ENCODE data around the gene ALKBH5. TPM values are rescaled to one million over a fixed set of nuclear protein-coding genes. Genes with fewer than 3 reads are reported as not detected.

ALKBH5 gene
- polyA plus RNA-seq, 3 donors from 2014 or later = 86.4 to 130 (median 102) TPM

- H3K9me3 Mint-ChIP-seq = no peaks in the 10 kb centered on the region
- H3K36me3 Mint-ChIP-seq = no peaks in the 10 kb centered on the region
- H3K4me1 Mint-ChIP-seq = peaks cover 0 to 3% of the 10 kb centered on the region in 2 donors
- DNase-seq = no peak
- H3K27me3 Mint-ChIP-seq (ENCODE audit: low read depth in 3 of 3) = peaks cover 0 to 2% (median 1%) of the 10 kb centered on the region in 3 donors
- no peak overlapping the region for H3K27ac Mint-ChIP-seq
- no peak overlapping the region for H3K4me3 Mint-ChIP-seq
These were observed 20.1 kb upstream of the ALKBH5 start for GRCh38 chr17:18163547-18163946.

GRCh38 chr17:18166894-18167293 is 16.7 kb upstream of the ALKBH5 start:
- Mint-ChIP-seq H3K4me1 (no peaks in the 10 kb centered on the region), H3K4me3 (no peak overlapping the region), H3K27ac (no peak overlapping the region), H3K36me3 (no peaks in the 10 kb centered on the region), H3K9me3 (no peaks in the 10 kb centered on the region), H3K27me3 (ENCODE audit: low read depth in 3 of 3) (peaks cover 0 to 4% (median 1%) of the 10 kb centered on the region in 3 donors)
- DNase-seq = no peak

- H3K36me3 Mint-ChIP-seq = no peaks in the 10 kb centered on the region
- no peaks in the 10 kb centered on the region for H3K4me1 Mint-ChIP-seq
- no peak for DNase-seq
- peaks cover 0 to 4% (median 1%) of the 10 kb centered on the region in 3 donors for H3K27me3 Mint-ChIP-seq (ENCODE audit: low read depth in 3 of 3)
- H3K4me3 Mint-ChIP-seq = no peak overlapping the region
- H3K9me3 Mint-ChIP-seq = no peaks in the 10 kb centered on the region
- H3K27ac Mint-ChIP-seq = no peak overlapping the region
These were observed 16.2 kb upstream of the ALKBH5 start for GRCh38 chr17:18167421-18167820.

GRCh38 chr17:18172531-18173278 is 10.9 kb upstream of the ALKBH5 start:
- Mint-ChIP-seq H3K9me3 (no peaks in the 10 kb centered on the region), H3K36me3 (peaks cover 0 to 4% (median 0%) of the 10 kb centered on the region in 3 donors), H3K27ac (no peak overlapping the region), H3K4me1 (no peaks in the 10 kb centered on the region), H3K4me3 (no peak overlapping the region), H3K27me3 (ENCODE audit: low read depth in 3 of 3) (peaks cover 0 to 7% (median 2%) of the 10 kb centered on the region in 3 donors)
- DNase-seq = no peak

GRCh38 chr17:18173740-18174139 is 9.9 kb upstream of the ALKBH5 start:
- Mint-ChIP-seq H3K27me3 (ENCODE audit: low read depth in 3 of 3) (peaks cover 0 to 7% (median 2%) of the 10 kb centered on the region in 3 donors), H3K27ac (no peak overlapping the region), H3K4me3 (no peak overlapping the region), H3K9me3 (no peaks in the 10 kb centered on the region), H3K4me1 (no peaks in the 10 kb centered on the region), H3K36me3 (peaks cover 0 to 4% (median 0%) of the 10 kb centered on the region in 3 donors)
- DNase-seq = no peak

GRCh38 chr17:18176176-18176575 is 7.5 kb upstream of the ALKBH5 start:
- H3K36me3 Mint-ChIP-seq = peaks cover 0 to 4% (median 0%) of the 10 kb centered on the region in 3 donors
- H3K27me3 Mint-ChIP-seq (ENCODE audit: low read depth in 3 of 3) = peaks cover 0 to 9% (median 2%) of the 10 kb centered on the region in 3 donors
- H3K9me3 Mint-ChIP-seq = no peaks in the 10 kb centered on the region
- H3K27ac Mint-ChIP-seq = no peak overlapping the region
- no peak overlapping the region for H3K4me3 Mint-ChIP-seq
- DNase-seq = no peak
- H3K4me1 Mint-ChIP-seq = no peaks in the 10 kb centered on the region

- peaks cover 0 to 9% (median 2%) of the 10 kb centered on the region in 3 donors for H3K27me3 Mint-ChIP-seq (ENCODE audit: low read depth in 3 of 3)
- H3K4me3 Mint-ChIP-seq = no peak overlapping the region
- peaks cover 2 to 3% of the 10 kb centered on the region in 2 donors for H3K4me1 Mint-ChIP-seq
- no peak for DNase-seq
- peak overlapping the region in 1 of 6 donors; percentile 40 for H3K27ac Mint-ChIP-seq
- H3K36me3 Mint-ChIP-seq = peaks cover 0 to 4% (median 0%) of the 10 kb centered on the region in 3 donors
- no peaks in the 10 kb centered on the region for H3K9me3 Mint-ChIP-seq
These were observed 6.5 kb upstream of the ALKBH5 start for GRCh38 chr17:18177133-18177532.

- no peak for DNase-seq
- peaks cover 7 to 8% of the 10 kb centered on the region in 2 donors for H3K4me1 Mint-ChIP-seq
- H3K9me3 Mint-ChIP-seq = no peaks in the 10 kb centered on the region
- H3K36me3 Mint-ChIP-seq = peaks cover 0 to 4% (median 0%) of the 10 kb centered on the region in 3 donors
- H3K27me3 Mint-ChIP-seq (ENCODE audit: low read depth in 3 of 3) = peaks cover 0 to 9% (median 2%) of the 10 kb centered on the region in 3 donors
- no peak overlapping the region for H3K4me3 Mint-ChIP-seq
- H3K27ac Mint-ChIP-seq = no peak overlapping the region
These were observed 5.9 kb upstream of the ALKBH5 start for GRCh38 chr17:18177722-18178121.

- Mint-ChIP-seq H3K27ac (peak overlapping the region in 1 of 6 donors; percentile 46), H3K9me3 (no peaks in the 10 kb centered on the region), H3K27me3 (ENCODE audit: low read depth in 3 of 3) (peaks cover 6 to 17% (median 7%) of the 10 kb centered on the region in 3 donors), H3K4me3 (no peak overlapping the region), H3K36me3 (peaks cover 0 to 4% (median 0%) of the 10 kb centered on the region in 3 donors), H3K4me1 (peaks cover 8 to 12% of the 10 kb centered on the region in 2 donors)
- no peak for DNase-seq
These were observed 4.4 kb upstream of the ALKBH5 start for GRCh38 chr17:18179196-18179595.

GRCh38 chr17:18179804-18180203 is 3.8 kb upstream of the ALKBH5 start:
- Mint-ChIP-seq H3K36me3 (peaks cover 0 to 4% (median 0%) of the 10 kb centered on the region in 3 donors), H3K4me3 (peak overlapping the region in 2 of 5 donors; percentile 9 to 21), H3K9me3 (no peaks in the 10 kb centered on the region), H3K4me1 (peaks cover 13 to 16% of the 10 kb centered on the region in 2 donors), H3K27me3 (ENCODE audit: low read depth in 3 of 3) (peaks cover 11 to 23% (median 11%) of the 10 kb centered on the region in 3 donors), H3K27ac (peak overlapping the region in 2 of 6 donors; percentile 9 to 46)
- no peak for DNase-seq

- Mint-ChIP-seq H3K9me3 (no peaks in the 10 kb centered on the region), H3K4me1 (peaks cover 29 to 31% of the 10 kb centered on the region in 2 donors), H3K36me3 (no peaks in the 10 kb centered on the region)
These were observed 2.3 kb upstream of the ALKBH5 start for GRCh38 chr17:18181358-18181757.

GRCh38 chr17:18182110-18182977 is 1.3 kb upstream of the ALKBH5 start:
- peak overlapping the region; percentile 92 to 97 (median 94) for H3K4me3 Mint-ChIP-seq
- DNase-seq = no peak
- peak overlapping the region; percentile 96 to 99 (median 98) for H3K27ac Mint-ChIP-seq
- no peaks in the 10 kb centered on the region for H3K9me3 Mint-ChIP-seq
- peaks cover 39 to 41% of the 10 kb centered on the region in 2 donors for H3K4me1 Mint-ChIP-seq
- H3K27me3 Mint-ChIP-seq (ENCODE audit: low read depth in 3 of 3) = peaks cover 11 to 18% (median 14%) of the 10 kb centered on the region in 3 donors
- H3K36me3 Mint-ChIP-seq = no peaks in the 10 kb centered on the region

More at GRCh38 chr17:18181358-18181757, 2.3 kb upstream of the ALKBH5 start:
- Mint-ChIP-seq H3K27me3 (ENCODE audit: low read depth in 3 of 3) (peaks cover 11 to 20% (median 14%) of the 10 kb centered on the region in 3 donors), H3K27ac (peak overlapping the region in 5 of 6 donors; percentile 8 to 99 (median 97)), H3K4me3 (peak overlapping the region in 4 of 5 donors; percentile 30 to 96 (median 65))
- no peak for DNase-seq

- Mint-ChIP-seq H3K36me3 (peaks cover 0 to under 1% (median 0%) of the 10 kb centered on the region in 3 donors), H3K4me1 (peaks cover 45 to 47% of the 10 kb centered on the region in 2 donors), H3K9me3 (no peaks in the 10 kb centered on the region), H3K27me3 (ENCODE audit: low read depth in 3 of 3) (peaks cover 13 to 18% (median 14%) of the 10 kb centered on the region in 3 donors), H3K27ac (peak overlapping the region; percentile 96 to 99 (median 98)), H3K4me3 (peak overlapping the region; percentile 92 to 97 (median 94))
- DNase-seq = peak in 2 of 3 donors; percentile 87 to 90
These were observed 672 bp upstream of the ALKBH5 start for GRCh38 chr17:18182978-18183333.

Measured in immature natural killer cell (primary cell).